Measurements from ENCODE around the gene SEMA4D.

Gene SEMA4D

GRCh38 chr9:89412541-89412940, 85.4 kb downstream of the SEMA4D start:
- no peak for DNase-seq (ENCODE audit: extremely low read depth, low read depth)
- TF ChIP-seq CTCF (IDR thresholded peaks at IDR 0.05; ENCODE audit: low read depth, low read length, missing control alignments): no peak
- no peak overlapping the region for H3K4me3 ChIP-seq (replicated peaks; ENCODE audit: low read depth, low read length)

- DNase-seq (ENCODE audit: extremely low read depth, low read depth): no peak
- H3K4me3 ChIP-seq (replicated peaks; ENCODE audit: low read depth, low read length): no peak overlapping the region
- TF ChIP-seq CTCF (IDR thresholded peaks at IDR 0.05; ENCODE audit: low read depth, low read length, missing control alignments): no peak
Measured at GRCh38 chr9:89411759-89412158, 86.2 kb downstream of the SEMA4D start.

- no peak for TF ChIP-seq CTCF (IDR thresholded peaks at IDR 0.05; ENCODE audit: low read depth, low read length, missing control alignments)
- no peak for DNase-seq (ENCODE audit: extremely low read depth, low read depth)
Measured at GRCh38 chr9:89410641-89411350, 87.1 kb downstream of the SEMA4D start.

GRCh38 chr9:89410022-89410421, 87.9 kb downstream of the SEMA4D start:
- no peak for DNase-seq (ENCODE audit: extremely low read depth, low read depth)
- TF ChIP-seq CTCF (IDR thresholded peaks at IDR 0.05; ENCODE audit: low read depth, low read length, missing control alignments): no peak
- H3K4me3 ChIP-seq (replicated peaks; ENCODE audit: low read depth, low read length): no peak overlapping the region

More at GRCh38 chr9:89410641-89411350, 87.1 kb downstream of the SEMA4D start:
- no peak overlapping the region for H3K4me3 ChIP-seq (replicated peaks; ENCODE audit: low read depth, low read length)

- no peak for DNase-seq (ENCODE audit: extremely low read depth, low read depth)
- TF ChIP-seq CTCF (IDR thresholded peaks at IDR 0.05; ENCODE audit: low read depth, low read length, missing control alignments): no peak
Measured at GRCh38 chr9:89409466-89409865, 88.4 kb downstream of the SEMA4D start.

GRCh38 chr9:89408628-89409101, 89.2 kb downstream of the SEMA4D start:
- no peak for TF ChIP-seq CTCF (IDR thresholded peaks at IDR 0.05; ENCODE audit: low read depth, low read length, missing control alignments)
- no peak for DNase-seq (ENCODE audit: extremely low read depth, low read depth)
- H3K4me3 ChIP-seq (replicated peaks; ENCODE audit: low read depth, low read length): no peak overlapping the region

More at GRCh38 chr9:89409466-89409865, 88.4 kb downstream of the SEMA4D start:
- no peak overlapping the region for H3K4me3 ChIP-seq (replicated peaks; ENCODE audit: low read depth, low read length)
